ENCODE measurements around the gene FCER1G. TPM values are rescaled to one million over a fixed set of nuclear protein-coding genes. Genes with fewer than 3 reads are reported as not detected.

FCER1G gene
- total and polyA plus RNA-seq, 9 of the 15 experiments (the other 6 are each of a cell fraction or from before 2014, with no cell fraction given): 0.15 to 0.69 (median 0.31) TPM; not detected in 2

DNA sequence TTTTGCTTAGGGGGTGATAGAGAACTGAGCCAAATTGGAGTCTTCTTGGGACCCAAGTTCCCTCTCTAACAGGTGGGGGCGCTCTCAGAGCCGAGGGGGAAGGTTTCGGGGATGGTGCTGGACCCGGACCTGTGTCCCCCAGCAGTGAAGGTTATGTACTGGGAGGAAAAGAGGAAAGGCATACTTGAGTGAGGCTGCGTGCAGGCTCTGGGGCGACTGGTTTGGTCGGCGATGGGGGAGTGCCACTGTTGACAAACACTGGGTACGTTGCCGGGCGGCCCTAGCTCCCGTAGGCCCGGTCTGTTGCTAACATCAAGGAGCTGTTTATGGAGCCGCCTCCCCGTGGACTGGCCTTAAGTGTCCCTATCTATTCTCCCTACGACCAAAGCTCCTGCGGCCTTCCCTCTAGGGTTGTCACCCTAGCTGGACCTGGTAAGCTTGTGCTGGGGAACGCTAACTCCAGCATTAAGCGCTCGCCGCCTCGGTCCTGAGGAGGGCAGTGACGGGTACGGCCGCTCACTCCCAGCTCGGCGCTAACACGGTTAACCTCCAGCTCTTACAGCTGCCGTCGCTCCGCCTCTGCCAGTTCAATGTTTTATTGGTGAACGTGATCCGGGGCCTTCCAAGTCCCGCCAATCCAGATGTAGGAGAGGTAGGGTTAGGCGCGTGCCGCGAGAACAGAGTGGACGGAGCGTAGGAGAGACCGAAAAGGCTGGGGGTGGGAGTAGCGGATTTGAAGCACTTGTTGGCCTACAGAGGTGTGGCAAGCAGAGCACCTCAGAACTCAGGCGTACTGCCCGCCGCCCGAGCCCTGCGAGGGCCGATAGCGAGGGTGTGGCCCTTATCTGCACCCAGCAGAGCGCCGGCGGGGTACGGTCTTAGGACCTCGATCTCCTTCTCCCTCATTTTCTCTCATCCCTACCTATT is 49.1 kb upstream of the FCER1G start, which contains the start of gene PPOX (continued):
- TF ChIP-seq EP400 (IDR thresholded peaks at IDR 0.05) (peak; percentile 86), ZNF3 (CRISPR knock-in tag; IDR thresholded peaks at IDR 0.05) (no peak), ZNF23 (CRISPR knock-in tag; IDR thresholded peaks at IDR 0.05) (no peak), TFAM (CRISPR knock-in tag; conservative IDR thresholded peaks at IDR 0.05) (no peak), ZBTB8A (IDR thresholded peaks at IDR 0.05; ENCODE audit: partially characterized antibody) (no peak), ZNF140 (CRISPR knock-in tag; IDR thresholded peaks at IDR 0.05) (no peak), ZNF263 (CRISPR knock-in tag; IDR thresholded peaks at IDR 0.05; ENCODE audit: borderline replicate concordance) (peak; percentile 87; the same call in 1 of the 2 replicates), SMAD4 (CRISPR knock-in tag; conservative IDR thresholded peaks at IDR 0.05) (peak; percentile 96), SAFB2 (IDR thresholded peaks at IDR 0.05; ENCODE audit: borderline replicate concordance, low read depth, low read length, severe bottlenecking) (no peak), PCBP1 (IDR thresholded peaks at IDR 0.05; ENCODE audit: low read depth, low read length, poor library complexity, severe bottlenecking) (no peak), ETV6 (IDR thresholded peaks at IDR 0.05; ENCODE audit: borderline replicate concordance in 1 of 2, low read depth in 2 of 2, low read length in 1 of 2) (peak in 1 of 2 experiments; percentile 59; a peak in 1 of 4 replicates), ETV6 (CRISPR knock-in tag; IDR thresholded peaks at IDR 0.05; ENCODE audit: borderline replicate concordance) (no peak), RBM22 (IDR thresholded peaks at IDR 0.05; ENCODE audit: low read depth, low read length, poor library complexity, severe bottlenecking) (no peak), NCOA6 (IDR thresholded peaks at IDR 0.05) (no peak), BMI1 (IDR thresholded peaks at IDR 0.05; ENCODE audit: low read length) (no peak), KAT8 (IDR thresholded peaks at IDR 0.05; ENCODE audit: low read depth) (no peak), SREBF1 (IDR thresholded peaks at IDR 0.05; ENCODE audit: borderline replicate concordance, low read depth, low read length) (no peak), FOXJ3 (CRISPR knock-in tag; IDR thresholded peaks at IDR 0.05) (peak; percentile 84), COPS2 (conservative IDR thresholded peaks at IDR 0.05) (no peak), ETS2 (tag; IDR thresholded peaks at IDR 0.05; ENCODE audit: borderline replicate concordance, poor library complexity, severe bottlenecking) (no peak)
- TF ChIP-seq, protein P1, sequence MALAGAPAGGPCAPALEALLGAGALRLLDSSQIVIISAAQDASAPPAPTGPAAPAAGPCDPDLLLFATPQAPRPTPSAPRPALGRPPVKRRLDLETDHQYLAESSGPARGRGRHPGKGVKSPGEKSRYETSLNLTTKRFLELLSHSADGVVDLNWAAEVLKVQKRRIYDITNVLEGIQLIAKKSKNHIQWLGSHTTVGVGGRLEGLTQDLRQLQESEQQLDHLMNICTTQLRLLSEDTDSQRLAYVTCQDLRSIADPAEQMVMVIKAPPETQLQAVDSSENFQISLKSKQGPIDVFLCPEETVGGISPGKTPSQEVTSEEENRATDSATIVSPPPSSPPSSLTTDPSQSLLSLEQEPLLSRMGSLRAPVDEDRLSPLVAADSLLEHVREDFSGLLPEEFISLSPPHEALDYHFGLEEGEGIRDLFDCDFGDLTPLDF (CRISPR knock-in tag; IDR thresholded peaks at IDR 0.05): peak; percentile 75
- TF ChIP-seq, protein P2, sequence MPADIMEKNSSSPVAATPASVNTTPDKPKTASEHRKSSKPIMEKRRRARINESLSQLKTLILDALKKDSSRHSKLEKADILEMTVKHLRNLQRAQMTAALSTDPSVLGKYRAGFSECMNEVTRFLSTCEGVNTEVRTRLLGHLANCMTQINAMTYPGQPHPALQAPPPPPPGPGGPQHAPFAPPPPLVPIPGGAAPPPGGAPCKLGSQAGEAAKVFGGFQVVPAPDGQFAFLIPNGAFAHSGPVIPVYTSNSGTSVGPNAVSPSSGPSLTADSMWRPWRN (IDR thresholded peaks at IDR 0.05; ENCODE audit: low read depth): peak; percentile 98
- TF ChIP-seq, protein P3, sequence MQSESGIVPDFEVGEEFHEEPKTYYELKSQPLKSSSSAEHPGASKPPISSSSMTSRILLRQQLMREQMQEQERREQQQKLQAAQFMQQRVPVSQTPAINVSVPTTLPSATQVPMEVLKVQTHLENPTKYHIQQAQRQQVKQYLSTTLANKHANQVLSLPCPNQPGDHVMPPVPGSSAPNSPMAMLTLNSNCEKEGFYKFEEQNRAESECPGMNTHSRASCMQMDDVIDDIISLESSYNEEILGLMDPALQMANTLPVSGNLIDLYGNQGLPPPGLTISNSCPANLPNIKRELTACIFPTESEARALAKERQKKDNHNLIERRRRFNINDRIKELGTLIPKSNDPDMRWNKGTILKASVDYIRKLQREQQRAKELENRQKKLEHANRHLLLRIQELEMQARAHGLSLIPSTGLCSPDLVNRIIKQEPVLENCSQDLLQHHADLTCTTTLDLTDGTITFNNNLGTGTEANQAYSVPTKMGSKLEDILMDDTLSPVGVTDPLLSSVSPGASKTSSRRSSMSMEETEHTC (IDR thresholded peaks at IDR 0.05): peak; percentile 88
- TF ChIP-seq, protein P4, sequence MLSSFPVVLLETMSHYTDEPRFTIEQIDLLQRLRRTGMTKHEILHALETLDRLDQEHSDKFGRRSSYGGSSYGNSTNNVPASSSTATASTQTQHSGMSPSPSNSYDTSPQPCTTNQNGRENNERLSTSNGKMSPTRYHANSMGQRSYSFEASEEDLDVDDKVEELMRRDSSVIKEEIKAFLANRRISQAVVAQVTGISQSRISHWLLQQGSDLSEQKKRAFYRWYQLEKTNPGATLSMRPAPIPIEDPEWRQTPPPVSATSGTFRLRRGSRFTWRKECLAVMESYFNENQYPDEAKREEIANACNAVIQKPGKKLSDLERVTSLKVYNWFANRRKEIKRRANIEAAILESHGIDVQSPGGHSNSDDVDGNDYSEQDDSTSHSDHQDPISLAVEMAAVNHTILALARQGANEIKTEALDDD (IDR thresholded peaks at IDR 0.05): peak; percentile 83
